ENCODE data around the gene CPNE6. TPM values are rescaled to one million over a fixed set of nuclear protein-coding genes. Genes with fewer than 3 reads are reported as not detected.

Gene CPNE6
- polyA plus RNA-seq, 4 donors = 0.11 TPM; not detected in 3

DNA sequence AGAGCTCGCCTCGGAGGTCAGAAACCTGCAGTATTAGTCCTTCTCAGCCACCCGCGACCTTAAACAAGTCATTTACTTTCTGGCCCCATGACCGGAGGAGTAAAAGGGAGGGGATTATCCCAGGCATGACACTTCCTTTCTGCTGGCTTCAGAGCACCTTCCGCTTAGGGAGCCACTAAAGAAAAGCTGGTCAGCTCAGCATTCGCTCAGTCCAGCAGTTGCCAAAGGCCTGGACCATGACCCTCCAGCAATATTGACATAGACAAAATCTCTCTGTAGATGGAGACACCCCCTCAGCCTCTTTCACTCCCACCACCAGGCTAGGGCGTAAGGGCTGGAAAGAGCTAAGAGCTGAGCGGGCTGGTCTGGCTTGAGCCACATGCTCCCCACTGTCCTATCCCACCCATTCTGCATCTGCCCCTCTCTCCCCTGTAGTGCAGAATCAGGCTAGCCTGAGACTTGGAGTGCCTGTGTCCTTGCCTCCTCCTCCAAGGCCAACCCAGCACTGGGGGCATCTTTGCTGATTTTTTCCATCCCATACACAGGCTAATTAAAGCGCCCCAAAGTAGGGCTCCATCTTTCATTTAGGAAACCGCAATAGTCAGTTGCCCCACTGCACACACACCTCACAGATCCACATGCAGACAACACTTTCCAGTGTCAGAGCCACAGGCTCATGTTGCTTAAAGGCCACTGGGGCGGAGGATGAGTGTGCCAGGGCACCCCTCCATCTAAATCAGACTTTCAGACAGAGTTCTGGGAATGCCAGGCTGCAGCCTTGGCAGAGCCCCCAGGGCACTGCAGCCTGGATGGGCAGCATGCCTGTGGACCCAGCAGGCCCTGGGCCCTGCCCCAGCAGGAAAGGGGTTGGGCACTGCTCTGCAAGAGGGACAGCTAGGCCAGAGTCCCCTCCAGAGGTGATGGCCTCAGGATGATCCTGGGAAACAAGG is 4.0 kb upstream of the CPNE6 start:
- no peak for DNase-seq (ENCODE audit: low read depth in 4 of 4, low spot score in 2 of 4)

GRCh38 chr14:24068711-24069410 is 2.5 kb upstream of the CPNE6 start:
- DNase-seq (ENCODE audit: low read depth in 4 of 4, low spot score in 2 of 4) = no peak

DNA sequence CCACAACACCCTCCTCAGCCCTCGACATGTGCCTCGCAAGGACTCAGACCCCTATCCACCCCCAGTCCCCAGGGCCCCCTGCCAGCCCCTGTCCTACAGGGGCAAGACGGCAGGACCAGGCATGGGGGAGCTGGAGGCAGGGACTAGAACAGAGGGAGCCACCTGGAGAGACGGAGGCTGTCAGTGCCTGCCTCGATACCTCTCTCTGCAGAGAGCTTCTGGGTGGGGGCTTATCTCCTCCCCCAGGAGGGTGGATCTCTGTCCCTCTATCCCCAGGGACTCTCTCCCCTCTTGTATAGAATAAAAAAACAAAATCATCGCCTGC is 2.0 kb upstream of the CPNE6 start:
- no peak for DNase-seq (ENCODE audit: low read depth in 4 of 4, low spot score in 2 of 4)

GRCh38 chr14:24070285-24071143 is 848 bp upstream of the CPNE6 start:
- no peak for DNase-seq (ENCODE audit: low read depth in 4 of 4, low spot score in 2 of 4)

DNA sequence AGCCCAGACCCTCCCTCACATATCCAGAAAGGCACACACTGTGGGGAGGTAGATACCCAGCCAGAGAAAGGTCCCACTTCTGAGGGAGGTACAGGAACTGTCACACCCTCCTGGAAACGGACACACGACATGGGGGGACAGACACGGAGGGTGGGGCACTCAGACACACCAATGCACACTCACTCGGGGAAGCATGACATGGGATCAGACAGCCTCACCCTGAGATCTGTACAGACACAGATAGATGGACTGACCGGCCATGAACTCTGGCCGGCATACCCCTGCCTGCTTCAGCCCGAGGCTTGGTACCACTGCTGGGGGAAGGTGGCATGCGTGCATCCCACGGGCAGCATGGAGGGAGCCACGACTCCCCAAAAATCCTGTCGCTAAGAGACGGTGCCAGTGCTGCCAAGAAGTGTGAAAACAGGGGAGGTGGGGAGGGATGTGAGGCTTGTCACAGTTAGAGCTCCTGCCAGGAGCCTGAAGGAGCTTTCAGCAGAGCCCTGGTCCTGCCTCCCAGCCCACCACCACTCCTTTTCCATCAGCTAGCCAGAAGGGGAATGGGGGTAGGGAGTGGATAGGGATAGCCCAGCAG is 571 bp downstream of the CPNE6 start:
- DNase-seq (ENCODE audit: low read depth in 4 of 4, low spot score in 2 of 4) = no peak

- DNase-seq (ENCODE audit: low read depth in 4 of 4, low spot score in 2 of 4) = no peak
Measured at GRCh38 chr14:24072436-24072835, 1.1 kb downstream of the CPNE6 start.

DNA sequence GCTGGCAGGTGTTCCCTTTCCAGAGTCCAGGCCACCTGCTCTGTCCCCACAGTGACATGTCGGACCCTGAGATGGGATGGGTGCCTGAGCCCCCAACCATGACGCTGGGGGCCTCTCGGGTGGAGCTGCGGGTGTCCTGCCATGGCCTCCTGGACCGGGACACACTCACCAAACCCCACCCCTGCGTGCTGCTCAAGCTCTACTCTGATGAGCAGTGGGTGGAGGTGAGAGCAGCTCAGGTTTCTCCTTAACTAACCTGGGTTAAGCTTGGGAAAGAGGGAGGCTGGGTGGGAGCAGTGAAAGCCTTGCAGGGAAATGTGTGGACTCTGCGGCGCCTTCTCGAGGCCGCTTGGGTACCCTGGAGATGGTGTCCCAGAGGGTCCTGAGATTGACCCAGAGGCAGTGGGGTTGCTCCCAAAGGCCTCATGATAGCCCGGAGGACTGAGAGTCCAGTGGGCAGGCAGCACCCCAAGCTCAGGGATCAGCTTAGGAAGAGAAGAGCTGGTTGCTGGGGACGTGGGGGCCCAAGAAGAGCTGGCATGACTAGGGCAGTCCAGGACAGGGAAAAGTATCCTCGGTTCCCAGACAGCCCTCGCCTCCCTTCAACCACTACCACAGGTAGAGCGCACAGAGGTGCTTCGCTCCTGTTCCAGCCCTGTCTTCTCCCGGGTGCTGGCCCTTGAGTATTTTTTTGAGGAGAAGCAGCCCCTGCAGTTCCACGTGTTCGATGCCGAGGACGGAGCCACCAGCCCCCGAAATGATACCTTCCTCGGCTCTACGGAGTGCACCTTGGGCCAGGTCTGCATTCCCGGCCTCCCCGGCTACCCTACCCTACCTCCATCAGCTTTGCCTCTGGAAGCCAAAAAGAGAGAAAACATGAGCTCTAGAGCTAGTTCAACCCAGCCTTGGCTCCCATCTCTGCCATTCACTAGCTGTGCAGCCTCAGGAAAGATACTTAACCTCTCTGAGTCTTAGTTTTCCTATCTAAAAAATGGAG is 1.8 kb downstream of the CPNE6 start:
- DNase-seq (ENCODE audit: low read depth in 4 of 4, low spot score in 2 of 4) = no peak

DNA sequence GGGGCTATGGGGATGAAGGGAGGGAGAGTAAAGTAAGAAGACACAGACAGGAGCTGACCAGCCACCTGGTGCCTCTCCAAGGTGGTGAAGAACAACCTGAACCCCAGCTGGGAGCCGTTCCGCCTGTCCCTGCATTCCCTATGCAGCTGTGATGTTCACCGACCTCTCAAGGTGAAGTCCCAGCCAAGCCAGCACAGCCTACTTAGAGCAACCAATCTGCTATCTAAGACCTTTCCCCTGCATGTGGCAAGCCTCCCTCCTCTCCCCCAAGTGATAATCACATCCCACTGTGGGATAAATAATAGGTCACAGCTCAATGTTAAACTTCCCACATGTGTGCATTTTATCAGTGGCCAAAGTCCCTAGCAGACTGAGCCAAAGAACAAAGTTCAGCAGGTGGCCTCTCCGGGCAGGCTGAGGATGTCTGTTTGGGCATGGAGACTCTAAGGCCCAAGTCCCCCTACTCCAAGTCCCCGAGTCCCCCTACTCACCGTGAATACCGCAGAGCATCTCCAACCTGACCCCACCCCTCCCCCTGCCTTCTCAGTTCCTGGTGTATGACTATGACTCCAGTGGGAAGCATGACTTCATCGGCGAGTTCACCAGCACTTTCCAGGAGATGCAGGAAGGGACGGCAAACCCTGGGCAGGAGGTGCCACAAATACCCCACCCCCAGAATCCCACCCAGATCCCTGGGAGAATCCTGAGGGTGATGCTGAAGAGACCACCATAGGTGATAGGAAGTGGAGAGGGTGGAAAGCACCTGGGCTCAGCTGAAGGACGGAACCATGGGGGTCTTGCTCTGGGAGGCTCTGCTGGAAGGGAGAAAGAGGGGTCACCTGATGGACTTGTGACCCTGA is 3.5 kb downstream of the CPNE6 start:
- DNase-seq (ENCODE audit: low read depth in 4 of 4, low spot score in 2 of 4) = no peak

GRCh38 chr14:24075485-24076301 is 4.3 kb downstream of the CPNE6 start:
- DNase-seq (ENCODE audit: low read depth in 4 of 4, low spot score in 2 of 4) = no peak

DNA sequence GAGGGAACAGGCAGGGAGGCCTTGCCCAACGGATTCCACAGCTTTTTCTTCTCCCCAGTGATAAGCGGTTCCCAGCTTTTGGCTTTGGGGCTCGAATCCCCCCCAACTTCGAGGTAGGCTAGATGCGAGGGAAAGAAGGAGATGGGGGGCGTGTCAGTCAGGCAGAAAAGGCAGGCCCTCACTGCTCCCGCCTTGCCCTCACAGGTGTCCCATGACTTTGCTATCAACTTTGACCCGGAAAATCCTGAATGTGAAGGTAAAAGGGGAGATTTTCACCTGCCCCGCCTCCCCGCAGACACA is 4.9 kb downstream of the CPNE6 start:
- DNase-seq (ENCODE audit: low read depth in 4 of 4, low spot score in 2 of 4) = no peak

GRCh38 chr14:24077086-24077485 is 5.7 kb downstream of the CPNE6 start:
- no peak for DNase-seq (ENCODE audit: low read depth in 4 of 4, low spot score in 2 of 4)

- no peak for DNase-seq (ENCODE audit: low read depth in 4 of 4, low spot score in 2 of 4)
Measured at GRCh38 chr14:24078146-24078545, 6.8 kb downstream of the CPNE6 start.

DNA sequence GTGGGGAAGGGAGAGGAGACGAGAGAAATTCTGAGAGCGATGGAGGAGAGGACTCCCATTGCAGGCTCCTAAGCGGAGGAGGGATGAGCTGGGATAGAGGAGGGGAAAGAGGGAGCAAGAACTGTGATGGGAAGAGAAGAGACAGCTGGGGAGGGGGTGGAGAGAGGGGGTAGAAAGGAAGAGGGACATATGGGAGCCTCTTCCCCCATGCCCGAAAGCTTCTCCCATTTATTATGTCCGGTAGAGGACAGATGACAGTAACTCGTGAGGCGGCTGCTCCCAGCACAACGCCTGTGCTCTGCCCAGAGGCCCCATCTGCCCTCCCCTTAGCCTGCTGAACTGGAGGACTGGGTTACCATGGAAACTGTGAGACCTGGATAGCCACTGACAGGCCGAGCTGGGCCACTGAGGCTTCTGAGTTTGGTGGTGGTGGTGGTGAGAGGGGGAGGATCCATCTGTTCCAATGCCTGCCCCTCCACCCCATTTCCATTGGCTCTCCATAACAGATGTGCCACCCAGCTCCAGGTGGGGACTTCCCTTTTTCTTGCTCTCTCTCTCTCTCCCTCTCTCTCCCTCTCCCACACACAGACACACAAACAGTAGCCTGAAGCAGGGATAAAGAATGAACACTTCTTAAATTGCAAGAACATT is 8.3 kb downstream of the CPNE6 start:
- no peak for DNase-seq (ENCODE audit: low read depth in 4 of 4, low spot score in 2 of 4)

DNA sequence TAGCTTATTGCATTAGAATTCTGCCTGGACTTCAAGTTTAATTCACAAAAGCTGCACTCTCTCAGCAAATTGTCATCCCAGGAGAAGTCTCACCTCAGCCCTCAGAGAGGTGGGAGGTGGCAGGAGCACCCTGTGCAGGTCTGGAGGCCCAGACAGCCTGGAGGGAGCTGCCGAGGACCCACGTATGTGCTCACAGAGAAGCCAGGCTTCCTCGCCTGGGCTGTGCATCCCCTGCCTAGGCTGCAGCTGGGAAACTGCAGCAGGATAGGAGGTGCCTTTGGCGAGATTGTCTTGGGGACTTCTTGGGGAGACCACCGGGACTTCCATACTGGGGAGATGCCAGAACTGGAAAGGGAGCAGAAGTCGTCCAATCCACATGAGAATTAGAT is 8.8 kb downstream of the CPNE6 start:
- DNase-seq (ENCODE audit: low read depth in 4 of 4, low spot score in 2 of 4) = no peak

DNA sequence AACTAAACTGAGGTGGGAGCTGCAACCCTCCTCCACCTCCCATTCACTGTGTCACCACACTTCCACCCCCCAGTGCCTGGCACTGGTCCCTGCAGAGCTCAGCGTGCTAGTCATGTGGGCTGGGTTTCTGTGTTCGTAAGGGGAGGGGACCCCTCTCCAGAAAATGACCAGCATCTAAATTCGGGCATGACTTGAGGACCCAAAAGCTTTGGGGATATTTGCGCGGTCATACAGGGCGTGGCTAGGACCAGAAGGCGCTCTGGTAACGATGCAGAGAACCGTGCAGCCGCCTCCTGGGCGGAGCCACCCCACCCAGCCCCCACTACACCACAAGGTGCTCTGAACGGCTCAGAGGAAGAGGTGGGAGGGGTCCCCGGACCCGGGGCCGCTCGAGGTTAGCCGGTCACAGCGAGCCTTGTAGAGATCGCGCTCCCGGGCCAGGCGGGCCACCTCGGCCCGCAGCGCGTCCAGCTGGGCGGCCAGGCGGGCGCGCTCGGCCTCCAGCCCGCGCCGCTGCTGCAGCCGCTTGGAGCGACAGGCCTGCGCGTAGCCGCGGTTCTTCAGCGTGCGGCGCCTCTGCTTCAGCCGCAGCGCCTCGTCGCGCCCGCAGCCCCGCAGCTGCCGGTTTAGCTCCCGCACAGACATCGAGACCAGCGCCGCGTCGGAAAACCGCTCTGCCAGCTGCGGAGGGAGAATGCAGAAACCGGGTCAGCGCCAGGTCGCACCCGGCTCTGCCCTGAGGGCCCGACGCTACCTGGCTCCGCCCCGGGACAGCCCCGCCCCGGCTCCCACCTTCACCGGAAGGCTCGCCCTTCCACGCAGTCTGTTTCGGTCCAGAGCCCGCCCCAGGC is 9.8 kb downstream of the CPNE6 start:
- no peak for DNase-seq (ENCODE audit: low read depth in 4 of 4, low spot score in 2 of 4)

- DNase-seq (ENCODE audit: low read depth in 4 of 4, low spot score in 2 of 4) = no peak
Measured at GRCh38 chr14:24081739-24082211, 10.4 kb downstream of the CPNE6 start.
